COLO829 (cell line): ENCODE data around the gene CYP4A11.
"Not testable (repeated sequence)": the region's sequence is repeated elsewhere in the genome, so short reads cannot be mapped to it uniquely, and the experiment has no call there.

Experiments
- DNase-seq: peaks from one replicate; pipeline ENCODE4 v3.0.0; 2012; ENCODE audit warnings: low spot score

The CYP4A11 gene

DNA sequence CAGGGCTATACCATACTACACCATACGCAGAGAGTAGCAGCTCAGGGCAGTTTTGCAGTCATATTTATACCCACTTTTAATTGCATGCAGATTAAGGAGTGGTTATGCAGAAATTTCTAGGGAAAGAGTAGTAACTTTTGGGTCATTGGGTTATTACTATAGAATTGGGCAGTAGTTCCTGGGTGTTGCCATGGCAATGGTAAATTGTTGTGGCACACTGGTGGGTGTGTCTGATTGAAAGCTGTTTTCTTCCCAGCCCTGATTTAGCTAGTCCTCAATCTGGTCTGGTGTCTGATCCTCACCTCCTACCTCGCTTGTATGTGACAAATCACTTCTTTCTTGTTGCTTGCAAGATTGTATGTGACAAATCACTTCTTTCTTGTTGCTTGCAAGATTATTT lies 30.5 kb downstream of the CYP4A11 start:
- DNase-seq: no peak

DNA sequence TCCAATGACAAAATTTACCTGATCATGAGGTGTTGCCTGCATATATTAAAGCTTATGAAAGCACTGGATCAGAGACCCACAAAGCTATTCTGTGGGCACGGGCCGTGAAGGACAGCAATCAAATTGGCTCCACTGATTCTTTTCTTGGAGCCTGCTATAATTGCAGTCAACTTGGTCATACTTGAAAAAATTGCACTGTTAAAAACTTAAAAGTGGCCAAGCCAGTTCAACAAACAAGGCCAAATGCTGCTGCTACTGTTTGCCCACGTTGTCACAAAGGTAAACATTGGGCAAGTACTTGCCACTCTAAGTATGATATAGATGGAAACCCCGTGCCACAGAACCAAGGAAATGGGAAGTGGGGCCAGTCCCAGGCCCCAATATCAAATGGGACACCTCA lies 37.8 kb downstream of the CYP4A11 start:
- DNase-seq: no peak

DNA sequence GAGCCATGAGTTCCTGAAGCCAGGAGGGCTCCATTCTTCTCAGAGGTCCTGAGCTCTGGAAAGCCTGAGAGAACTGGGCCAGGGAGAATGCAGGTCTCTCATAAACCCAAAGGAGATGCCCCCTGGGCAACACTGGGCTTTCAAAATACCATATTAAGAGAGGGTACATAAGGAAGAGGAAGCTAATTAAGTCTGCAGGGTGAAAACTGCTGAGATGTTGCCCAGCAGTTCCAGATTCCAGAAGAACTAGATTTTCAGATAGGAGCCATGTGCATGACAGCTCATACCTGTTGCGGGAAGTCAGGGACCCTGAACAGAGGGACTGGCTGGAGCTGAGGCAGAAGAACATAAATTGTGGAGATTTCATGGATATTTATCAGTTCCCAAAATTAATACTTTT lies 40.9 kb downstream of the CYP4A11 start:
- no peak for DNase-seq

DNA sequence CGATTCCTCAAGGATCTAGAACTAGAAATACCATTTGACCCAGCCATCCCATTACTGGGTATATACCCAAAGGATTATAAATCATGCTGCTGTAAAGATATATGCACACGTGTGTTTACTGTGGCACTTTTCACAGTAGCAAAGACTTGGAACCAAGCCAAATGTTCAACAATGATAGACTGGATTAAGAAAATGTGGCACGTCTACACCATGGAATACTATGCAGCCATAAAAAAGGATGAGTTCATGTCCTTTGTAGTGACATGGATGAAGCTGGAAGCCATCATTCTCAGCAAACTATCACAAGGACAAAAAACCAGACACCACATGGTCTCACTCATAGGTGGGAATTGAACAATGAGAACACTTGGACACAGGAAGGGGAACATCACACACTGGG lies 59.6 kb downstream of the CYP4A11 start:
- DNase-seq: not testable (repeated sequence)
